GM23338 (cell line): ENCODE measurements around the gene CTNND2.

Source experiments
- CTCF ChIP-seq, 2 experiments: fragments of 200-600 bp in 1 of 2; sonication (generic) in 1 of 2; conservative IDR thresholded peaks; 2 replicates each; pipeline versions ENCODE4 v1.5.1 to v1.6.1; 2016 to 2017; ENCODE audit warnings: antibody characterized with exemption in 2 of 2, low read depth in 2 of 2, mild to moderate bottlenecking in 2 of 2, moderate library complexity in 1 of 2
- EZH2phosphoT487 ChIP-seq: fragments of 200-600 bp; sonication (generic); IDR thresholded peaks from one replicate; pipeline ENCODE4 v1.8.1; 2018; ENCODE audit warnings: antibody characterized with exemption; ENCODE audit not compliant: unreplicated experiment
- NANOG ChIP-seq: IDR thresholded peaks from 2 replicates; pipeline ENCODE4 v1.6.1; 2016; ENCODE audit warnings: antibody characterized with exemption, borderline replicate concordance
- POLR2AphosphoS5 ChIP-seq: IDR thresholded peaks from 2 replicates; pipeline ENCODE4 v1.6.1; 2016; ENCODE audit warnings: antibody characterized with exemption, low read depth
- REST ChIP-seq: IDR thresholded peaks from one replicate; pipeline ENCODE4 v1.6.1; 2018; ENCODE audit warnings: antibody characterized with exemption; ENCODE audit not compliant: unreplicated experiment
- ZNF462 ChIP-seq: fragments of 250-450 bp; sonication (Bioruptor Pico); IDR thresholded peaks from 2 replicates; pipeline ENCODE4 v1.5.0; 2020; ENCODE audit warnings: mild to moderate bottlenecking, moderate library complexity

- no peak for TF ChIP-seq CTCF (conservative IDR thresholded peaks at IDR 0.05; ENCODE audit: low read depth in 2 of 2)
- no peak for TF ChIP-seq ZNF462 (CRISPR knock-in tag)
- TF ChIP-seq POLR2AphosphoS5, result no peak
- no peak for TF ChIP-seq NANOG
- TF ChIP-seq EZH2phosphoT487, result no peak
- TF ChIP-seq REST, result no peak
Observed at GRCh38 chr5:11905206-11905605, 960 bp upstream of the CTNND2 start.
